ENCODE results near the gene MRPL28. TPM values are rescaled to one million over a fixed set of nuclear protein-coding genes. Genes with fewer than 3 reads are reported as not detected.

Gene MRPL28
- polyA plus RNA-seq, 1 of the 3 experiments (the other 2 are of a cell fraction): 320 TPM

DNA sequence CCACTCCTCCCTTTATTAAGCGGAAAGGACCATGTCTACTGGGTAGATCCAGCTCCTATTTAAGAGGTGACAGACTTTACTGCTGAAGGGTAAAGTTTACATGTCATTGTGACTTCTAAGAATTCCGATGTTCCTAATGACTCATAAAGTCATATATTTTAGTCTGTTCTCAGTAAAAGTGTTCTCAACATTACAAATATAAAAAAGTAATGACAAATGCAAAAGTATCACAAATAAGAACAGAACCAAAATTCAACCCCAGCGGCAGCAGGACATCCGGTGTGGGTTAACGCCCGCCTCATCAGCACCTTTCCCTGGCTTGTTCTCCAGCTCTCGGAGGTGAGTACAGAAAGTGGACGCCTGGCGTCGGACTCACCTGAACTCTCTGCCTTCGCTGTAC, 24.6 kb downstream of the MRPL28 start:
- Histone ChIP-seq H3K4me1 (ENCODE audit: control insufficient read depth in 1 of 2, insufficient read depth in 2 of 2, low read depth in 1 of 2, low read length in 1 of 2) (peaks cover 0 to 9% of the 10 kb centered on the region in 2 experiments; a peak in 1 of 4 replicates), H2AFZ (ENCODE audit: low read depth) (no peak overlapping the region), H3K36me3 (replicated peaks in 1 of 2; ENCODE audit: control insufficient read depth in 1 of 2, insufficient read depth in 2 of 2, low read length in 1 of 2) (peaks cover 15 to 26% of the 10 kb centered on the region in 2 experiments), H3K4me2 (no peak overlapping the region), H3K27me3 (ENCODE audit: insufficient read depth) (no peaks in the 10 kb centered on the region), H3K9ac (peak overlapping the region; percentile 21; the same call in 1 of the 2 replicates), H3K9me2 (no peaks in the 10 kb centered on the region), H4K20me1 (ENCODE audit: insufficient read depth) (peaks cover 84% of the 10 kb centered on the region), H3K4me3 (ENCODE audit: low read depth in 2 of 2, low read length in 1 of 2) (no peak overlapping the region), H3K27ac (ENCODE audit: low read depth in 2 of 2, low read length in 1 of 2) (peak overlapping the region in 1 of 2 experiments; percentile 18; a peak in 1 of 4 replicates), H3K79me2 (ENCODE audit: insufficient read depth) (peaks cover 88% of the 10 kb centered on the region), H3K9me3 (no peaks in the 10 kb centered on the region), H3F3A (replicated peaks; ENCODE audit: insufficient read depth) (no peaks in the 10 kb centered on the region)
- WGBS (ENCODE audit: low lambda C conversion rate): 93% methylated on average over 11 of the region's 11 CpGs
- POLR2A ChIA-PET: interaction anchor here (0.6 kb wide), 1 partner anchor 146 kb away, joined by 6 read pairs; no protein-coding TSS in a partner anchor
- TF ChIP-seq PBX3 (IDR thresholded peaks at IDR 0.05): no peak
- TF ChIP-seq POLR2AphosphoS5 (IDR thresholded peaks at IDR 0.05; ENCODE audit: low read depth, low read length): no peak
- no peak for TF ChIP-seq TEAD4 (IDR thresholded peaks at IDR 0.05; ENCODE audit: borderline replicate concordance, insufficient read depth)
- no peak for TF ChIP-seq YY1 (IDR thresholded peaks at IDR 0.05; ENCODE audit: low read depth)
- no peak for TF ChIP-seq EP300 (IDR thresholded peaks at IDR 0.05; ENCODE audit: borderline replicate concordance in 1 of 2, low read depth in 1 of 2, low read length in 1 of 2)
- no peak for TF ChIP-seq ELF1 (IDR thresholded peaks at IDR 0.05)
- TF ChIP-seq, protein P1, sequence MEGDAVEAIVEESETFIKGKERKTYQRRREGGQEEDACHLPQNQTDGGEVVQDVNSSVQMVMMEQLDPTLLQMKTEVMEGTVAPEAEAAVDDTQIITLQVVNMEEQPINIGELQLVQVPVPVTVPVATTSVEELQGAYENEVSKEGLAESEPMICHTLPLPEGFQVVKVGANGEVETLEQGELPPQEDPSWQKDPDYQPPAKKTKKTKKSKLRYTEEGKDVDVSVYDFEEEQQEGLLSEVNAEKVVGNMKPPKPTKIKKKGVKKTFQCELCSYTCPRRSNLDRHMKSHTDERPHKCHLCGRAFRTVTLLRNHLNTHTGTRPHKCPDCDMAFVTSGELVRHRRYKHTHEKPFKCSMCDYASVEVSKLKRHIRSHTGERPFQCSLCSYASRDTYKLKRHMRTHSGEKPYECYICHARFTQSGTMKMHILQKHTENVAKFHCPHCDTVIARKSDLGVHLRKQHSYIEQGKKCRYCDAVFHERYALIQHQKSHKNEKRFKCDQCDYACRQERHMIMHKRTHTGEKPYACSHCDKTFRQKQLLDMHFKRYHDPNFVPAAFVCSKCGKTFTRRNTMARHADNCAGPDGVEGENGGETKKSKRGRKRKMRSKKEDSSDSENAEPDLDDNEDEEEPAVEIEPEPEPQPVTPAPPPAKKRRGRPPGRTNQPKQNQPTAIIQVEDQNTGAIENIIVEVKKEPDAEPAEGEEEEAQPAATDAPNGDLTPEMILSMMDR (IDR thresholded peaks at IDR 0.05): no peak
- no peak for TF ChIP-seq RCOR1 (IDR thresholded peaks at IDR 0.05; ENCODE audit: low read length)
- TF ChIP-seq GABPA (IDR thresholded peaks at IDR 0.05; ENCODE audit: low read depth): no peak
- no peak for TF ChIP-seq RFX5 (IDR thresholded peaks at IDR 0.05; ENCODE audit: low read length)
- no peak for TF ChIP-seq FOSL2 (IDR thresholded peaks at IDR 0.05; ENCODE audit: borderline replicate concordance, low read depth)
- TF ChIP-seq, protein P2, sequence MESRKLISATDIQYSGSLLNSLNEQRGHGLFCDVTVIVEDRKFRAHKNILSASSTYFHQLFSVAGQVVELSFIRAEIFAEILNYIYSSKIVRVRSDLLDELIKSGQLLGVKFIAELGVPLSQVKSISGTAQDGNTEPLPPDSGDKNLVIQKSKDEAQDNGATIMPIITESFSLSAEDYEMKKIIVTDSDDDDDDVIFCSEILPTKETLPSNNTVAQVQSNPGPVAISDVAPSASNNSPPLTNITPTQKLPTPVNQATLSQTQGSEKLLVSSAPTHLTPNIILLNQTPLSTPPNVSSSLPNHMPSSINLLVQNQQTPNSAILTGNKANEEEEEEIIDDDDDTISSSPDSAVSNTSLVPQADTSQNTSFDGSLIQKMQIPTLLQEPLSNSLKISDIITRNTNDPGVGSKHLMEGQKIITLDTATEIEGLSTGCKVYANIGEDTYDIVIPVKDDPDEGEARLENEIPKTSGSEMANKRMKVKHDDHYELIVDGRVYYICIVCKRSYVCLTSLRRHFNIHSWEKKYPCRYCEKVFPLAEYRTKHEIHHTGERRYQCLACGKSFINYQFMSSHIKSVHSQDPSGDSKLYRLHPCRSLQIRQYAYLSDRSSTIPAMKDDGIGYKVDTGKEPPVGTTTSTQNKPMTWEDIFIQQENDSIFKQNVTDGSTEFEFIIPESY (IDR thresholded peaks at IDR 0.05; ENCODE audit: borderline replicate concordance, low read depth): no peak
- TF ChIP-seq USF1 (IDR thresholded peaks at IDR 0.05; ENCODE audit: borderline replicate concordance, low read depth): no peak
- no peak for TF ChIP-seq FOXJ3 (CRISPR knock-in tag; IDR thresholded peaks at IDR 0.05)
- no peak for TF ChIP-seq EZH2phosphoT487 (IDR thresholded peaks at IDR 0.05; ENCODE audit: borderline replicate concordance, low read depth)
- DNase-seq: no peak
- CTCF ChIA-PET: interaction anchor here (2.7 kb wide), 1 partner anchor 165 kb away, joined by 8 read pairs; the partner anchor contains the start of gene HBQ1

Measured in SK-N-SH (cell line).